GM08714 (cell line): Measurements from ENCODE around the gene ITGA11.

Source experiments
- H3K4me3 ChIP-seq: fragments of 200-500 bp; sonication (Bioruptor generic); 2 replicates; pipeline ENCODE4 v1.5.1; 2014; ENCODE audit warnings: mild to moderate bottlenecking, low read length, inconsistent platforms
- ZNF274 ChIP-seq: IDR thresholded peaks from 2 replicates; pipeline ENCODE4 v1.6.1; 2012; ENCODE audit warnings: mild to moderate bottlenecking, low read depth, low read length

ITGA11 gene

DNA sequence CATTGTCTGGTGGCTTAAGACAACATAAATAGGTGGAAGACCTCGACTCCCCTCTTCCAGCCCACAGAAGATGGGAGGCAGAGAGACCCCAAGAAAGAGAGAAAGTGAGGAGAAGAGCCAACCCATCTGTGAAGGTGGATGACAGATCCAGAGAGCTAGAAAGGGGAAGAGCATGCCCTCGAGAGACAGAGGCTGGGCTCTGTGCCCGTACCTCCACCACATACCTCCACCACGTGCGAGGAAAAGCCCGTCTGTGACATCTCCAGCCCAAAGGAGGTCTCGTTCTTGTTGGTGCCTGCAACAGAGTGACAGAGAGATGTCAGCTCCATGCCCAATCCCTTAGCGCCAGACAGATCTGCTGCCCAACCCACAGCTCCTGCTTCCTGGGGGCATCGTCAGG, 83.4 kb downstream of the ITGA11 start:
- TF ChIP-seq ZNF274, result no peak
- H3K4me3 ChIP-seq, result no peak overlapping the region

DNA sequence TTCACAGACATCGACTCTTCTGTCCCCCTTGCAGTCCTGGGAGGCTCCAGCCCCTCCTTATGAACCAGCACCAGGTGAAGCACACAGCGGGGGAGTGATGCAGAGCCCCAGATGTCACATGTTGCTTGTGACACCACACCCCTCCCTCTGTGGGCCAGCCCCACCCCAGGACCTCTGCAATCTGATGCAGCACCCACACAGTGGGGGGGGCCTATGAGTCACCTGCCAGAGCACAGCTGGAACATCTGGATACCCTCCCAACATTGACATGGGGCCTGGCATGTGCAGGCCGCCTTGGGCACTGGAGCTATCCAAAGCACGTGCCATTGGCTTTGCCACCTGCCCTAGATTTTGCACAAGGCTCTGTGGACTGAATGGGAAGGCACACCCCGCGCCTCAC, 83.9 kb downstream of the ITGA11 start:
- no peak overlapping the region for H3K4me3 ChIP-seq
- TF ChIP-seq ZNF274, result no peak

DNA sequence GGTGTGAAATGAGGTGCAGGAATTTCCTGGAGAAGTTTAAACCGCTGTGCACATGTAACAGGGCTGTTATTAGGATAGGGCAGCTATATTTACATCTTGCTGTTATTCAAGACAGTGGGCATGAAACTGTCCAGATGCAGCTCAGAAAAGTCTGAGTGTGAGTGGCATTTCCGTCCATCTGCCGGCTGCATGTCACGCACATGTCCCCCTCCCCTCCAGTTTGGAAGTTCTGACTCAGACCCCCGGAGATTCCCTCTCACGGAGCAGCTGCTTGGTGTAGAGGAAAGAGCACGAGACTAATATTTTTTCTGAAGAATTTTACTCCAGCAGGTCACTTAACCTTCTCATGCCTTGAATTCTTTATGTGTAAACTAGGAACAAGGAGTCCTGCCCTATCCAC, 84.6 kb downstream of the ITGA11 start:
- no peak overlapping the region for H3K4me3 ChIP-seq
- TF ChIP-seq ZNF274, result no peak

DNA sequence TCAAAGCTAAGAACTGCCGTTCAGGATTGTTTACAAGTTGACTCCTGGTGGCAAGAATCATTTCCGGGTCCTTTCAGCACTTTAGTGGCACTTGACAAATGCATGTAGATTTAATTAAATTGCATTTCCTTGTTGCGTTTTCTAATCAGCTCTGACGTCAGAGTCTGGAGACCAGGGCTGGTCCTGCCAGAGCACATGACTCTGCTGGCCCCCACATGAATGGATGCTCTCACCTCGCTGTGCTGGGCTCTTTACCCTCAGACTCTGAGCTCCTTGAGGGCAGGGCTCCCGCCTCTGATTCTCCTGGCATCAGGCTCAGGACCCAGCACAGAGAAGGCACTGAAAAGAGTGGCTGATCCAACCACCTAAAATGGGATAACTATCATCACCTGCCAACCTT, 85.0 kb downstream of the ITGA11 start:
- no peak for TF ChIP-seq ZNF274
- no peak overlapping the region for H3K4me3 ChIP-seq

GRCh38 chr15:68345481-68345880, 86.5 kb downstream of the ITGA11 start:
- no peak overlapping the region for H3K4me3 ChIP-seq
- TF ChIP-seq ZNF274, result no peak

- TF ChIP-seq ZNF274, result no peak
- no peak overlapping the region for H3K4me3 ChIP-seq
Observed at GRCh38 chr15:68344600-68344999, 87.4 kb downstream of the ITGA11 start.

DNA sequence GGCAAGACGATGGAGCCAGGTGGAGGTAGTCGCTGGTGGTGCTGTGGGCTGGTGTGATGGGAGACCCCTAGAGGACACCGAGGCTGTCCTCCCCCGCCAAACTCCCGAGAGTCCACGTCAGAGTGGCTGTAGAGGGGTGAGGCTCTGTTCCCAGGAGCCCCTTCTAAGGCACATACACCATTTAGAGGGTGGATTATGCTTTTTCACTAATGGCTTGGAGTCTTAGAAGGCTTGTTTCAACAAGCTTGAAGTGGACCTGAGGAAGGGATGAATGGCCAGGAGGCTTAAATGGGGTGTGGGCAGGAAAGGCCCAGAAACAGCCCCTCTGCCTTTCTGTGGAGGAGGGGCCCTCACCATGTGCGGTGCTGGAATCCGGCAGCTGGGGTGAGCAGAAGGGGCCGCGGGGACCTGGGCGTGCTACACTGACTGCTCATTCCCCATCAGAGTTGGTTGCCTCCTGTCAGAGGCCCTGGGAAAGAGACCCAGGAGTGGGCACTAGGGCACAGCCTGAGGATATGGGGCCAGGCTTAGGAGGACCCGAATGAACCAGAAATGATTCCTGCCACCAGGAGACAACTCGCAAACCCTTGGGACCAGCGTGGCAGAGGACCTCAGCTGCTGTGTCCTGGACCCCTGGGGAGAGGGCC, 88.3 kb downstream of the ITGA11 start:
- H3K4me3 ChIP-seq, result no peak overlapping the region
- TF ChIP-seq ZNF274, result no peak

DNA sequence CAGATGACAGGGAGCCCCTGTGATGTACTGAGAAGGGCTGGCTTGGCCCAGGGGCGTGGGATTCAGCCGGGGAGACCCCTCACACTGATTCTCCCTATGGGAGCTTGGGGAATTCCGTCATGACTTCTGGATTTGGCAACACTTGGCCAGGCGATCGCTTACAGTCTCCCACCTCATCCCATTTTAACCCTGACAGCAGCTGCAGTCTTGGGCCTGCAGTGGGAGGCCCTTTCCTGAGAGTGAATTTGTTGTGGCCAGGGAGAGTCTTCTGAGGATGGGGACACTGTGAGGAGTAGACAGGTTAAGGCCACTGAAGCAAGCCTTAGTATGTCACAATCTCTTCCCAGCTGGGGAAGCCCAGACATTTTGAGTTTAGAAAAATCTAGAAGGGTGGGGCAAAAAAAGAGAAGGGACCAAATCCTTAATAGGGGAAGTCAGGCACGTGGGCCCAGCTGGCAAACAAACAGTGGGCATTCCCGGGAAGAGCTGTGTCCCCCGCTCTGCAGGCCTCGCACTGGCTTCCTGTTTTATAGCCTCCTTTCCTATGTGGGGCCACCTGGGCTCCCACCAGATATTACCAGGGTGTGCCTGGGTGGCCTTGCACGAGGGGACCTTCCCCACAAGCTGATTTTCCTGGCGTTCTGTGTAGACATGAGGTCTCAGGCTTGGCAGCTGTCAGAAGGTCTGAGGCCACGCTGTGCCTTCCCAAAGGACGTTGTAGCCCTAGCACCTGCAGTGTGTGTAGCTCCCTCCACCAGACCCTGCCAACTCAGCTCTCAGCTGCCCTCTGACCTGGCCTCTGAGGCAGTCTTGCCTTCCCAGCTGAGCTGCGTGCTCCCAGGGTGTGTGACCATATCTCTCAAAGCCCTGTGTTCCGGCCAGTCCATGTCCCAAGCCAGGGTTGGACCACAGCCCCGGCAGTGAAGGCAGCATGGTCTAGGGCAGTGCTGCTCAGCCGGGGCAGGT, 89.9 kb downstream of the ITGA11 start:
- TF ChIP-seq ZNF274, result no peak

DNA sequence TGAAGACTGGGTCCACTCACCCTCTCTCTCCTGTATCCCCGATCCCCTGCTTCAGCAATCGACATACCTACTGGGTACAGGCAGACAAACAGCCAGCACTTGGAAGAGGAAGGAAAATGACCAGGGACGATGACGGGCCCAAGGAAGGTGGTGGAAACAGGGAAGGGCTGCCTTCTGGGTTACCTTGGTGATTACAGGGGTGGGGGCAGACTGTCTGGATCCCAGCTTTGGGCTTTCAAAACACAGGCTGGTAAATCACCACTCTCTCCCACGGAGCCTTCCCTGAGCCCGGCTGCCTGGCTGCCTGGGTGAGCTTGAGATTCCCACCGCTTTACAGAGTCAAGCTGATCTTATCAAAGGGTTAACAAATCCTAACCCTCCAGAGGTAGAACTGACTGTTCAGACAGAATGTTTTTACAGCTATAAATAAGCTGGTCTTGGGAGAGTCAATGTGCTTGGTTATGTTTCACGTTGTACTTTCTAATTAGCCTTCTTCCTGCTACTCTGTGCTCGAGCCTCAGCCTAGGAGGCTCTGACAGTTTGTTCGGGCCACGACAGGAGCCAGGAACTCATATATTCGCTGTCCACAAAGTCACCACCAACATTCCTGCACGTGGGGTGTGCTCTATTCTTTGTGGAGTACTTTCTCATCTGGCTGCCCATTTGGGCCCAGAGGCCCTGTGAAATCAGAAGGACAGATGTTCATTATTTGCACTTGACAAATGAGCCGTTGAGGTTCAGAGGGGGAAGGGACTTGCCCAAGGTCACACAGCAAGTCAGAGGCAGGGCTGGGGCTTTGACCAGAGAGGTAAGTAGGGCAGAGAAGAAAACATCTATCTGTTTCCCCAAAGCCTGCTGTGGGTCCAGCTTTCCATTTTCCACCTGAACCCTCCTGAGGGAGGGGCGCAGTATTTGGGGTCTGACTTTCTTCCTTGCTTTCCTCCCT, 91.0 kb downstream of the ITGA11 start:
- H3K4me3 ChIP-seq, result no peak overlapping the region
- no peak for TF ChIP-seq ZNF274

More for the DNA sequence above, 89.9 kb downstream of the ITGA11 start:
- H3K4me3 ChIP-seq, result no peak overlapping the region

DNA sequence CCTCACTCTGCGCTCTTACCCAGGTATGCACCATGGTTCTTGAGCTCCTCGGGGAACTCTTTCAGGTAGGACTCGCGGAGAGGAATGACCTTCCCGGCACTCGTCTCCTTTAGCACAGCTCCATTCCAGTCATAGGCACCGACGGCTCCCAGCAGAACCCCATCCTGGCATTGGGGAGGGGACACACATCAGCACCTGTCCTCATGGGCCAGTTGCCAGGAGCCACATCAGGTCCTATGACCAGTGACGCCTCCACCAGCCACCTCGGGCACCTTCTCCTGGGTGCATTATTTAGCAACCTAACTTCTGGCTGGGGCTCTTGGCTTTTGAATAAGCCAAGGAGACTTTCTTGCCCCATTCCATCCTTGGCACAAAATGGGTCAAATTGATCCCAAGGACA, 92.5 kb downstream of the ITGA11 start:
- no peak overlapping the region for H3K4me3 ChIP-seq
- no peak for TF ChIP-seq ZNF274

- no peak overlapping the region for H3K4me3 ChIP-seq
- no peak for TF ChIP-seq ZNF274
Observed at GRCh38 chr15:68337826-68338225, 94.1 kb downstream of the ITGA11 start.

DNA sequence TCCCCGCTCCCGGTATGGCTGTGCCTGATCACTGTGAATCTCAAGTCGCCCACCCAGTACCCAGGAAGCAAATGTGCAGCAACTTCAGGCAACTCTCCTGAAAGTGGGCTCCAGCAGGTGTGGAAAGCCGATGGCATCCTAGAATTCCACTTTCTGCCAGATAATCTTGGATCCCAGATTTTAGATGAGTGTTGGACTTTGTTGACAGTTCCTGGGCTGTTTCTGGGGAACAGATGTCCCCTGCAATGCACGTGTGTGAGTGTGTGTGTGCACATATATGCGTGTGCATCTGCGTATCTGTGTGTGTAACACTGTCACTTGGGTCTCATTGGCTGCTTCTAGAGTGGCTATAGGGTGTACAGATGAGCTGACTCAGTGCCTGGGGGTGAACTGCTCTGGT, 95.4 kb downstream of the ITGA11 start:
- no peak for TF ChIP-seq ZNF274
- no peak overlapping the region for H3K4me3 ChIP-seq

- no peak for TF ChIP-seq ZNF274
- H3K4me3 ChIP-seq, result no peak overlapping the region
Observed at GRCh38 chr15:68335655-68336054, 96.3 kb downstream of the ITGA11 start.

GRCh38 chr15:68335251-68335650, 96.7 kb downstream of the ITGA11 start:
- no peak overlapping the region for H3K4me3 ChIP-seq
- no peak for TF ChIP-seq ZNF274
